ENCODE results near the gene RPA1. TPM values are rescaled to one million over a fixed set of nuclear protein-coding genes. Genes with fewer than 3 reads are reported as not detected.

The RPA1 gene
- total RNA-seq = 12.9 and 21.6 TPM in 2 replicates

DNA sequence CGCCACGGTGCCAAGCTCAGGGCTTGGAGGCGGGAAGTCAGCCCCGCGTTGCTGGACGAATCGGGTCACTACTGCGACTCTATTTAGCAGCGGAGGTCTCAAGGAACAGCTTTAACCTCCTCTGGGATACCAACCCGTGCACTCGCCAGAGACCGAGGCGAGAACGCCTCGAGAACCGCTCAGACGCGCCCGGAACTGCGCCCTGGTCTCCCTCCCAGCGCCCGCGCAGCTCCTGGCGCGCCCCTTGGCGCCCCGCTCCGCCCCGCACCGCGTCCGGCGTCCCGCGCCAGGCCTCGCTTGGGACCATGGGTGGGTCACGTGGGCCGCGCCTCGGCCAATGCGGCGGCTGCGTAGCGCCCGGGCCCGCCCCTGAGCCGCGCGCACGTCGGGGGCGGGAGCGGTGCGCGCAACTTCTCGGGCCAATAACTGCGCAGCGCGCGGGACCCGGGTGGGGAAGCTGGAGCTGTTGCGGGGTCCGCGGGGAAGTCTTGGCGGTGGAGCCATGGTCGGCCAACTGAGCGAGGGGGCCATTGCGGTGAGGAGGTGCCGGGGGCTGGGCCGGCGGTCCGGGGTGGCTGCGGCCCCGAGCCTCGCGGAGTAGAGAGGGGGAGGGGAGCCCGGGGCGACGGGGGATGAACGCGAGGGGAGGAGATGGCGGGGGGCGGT is at the start of gene RPA1, which contains the start of gene SMYD4:
Gene RPA1 (plus strand): TSS at position 414 of the 666 bp plus-strand sequence. CDS start 89 bp downstream, at position 503.
Gene SMYD4 (minus strand): TSS at position 311 of the 666 bp plus-strand sequence. CDS start 1,908 bp downstream, outside the sequence.

Other genes with a start within 250 kb of the RPA1 start
- 5.6 and 19.7 TPM in 2 replicates for gene SLC43A2, start 201.2 kb upstream of the RPA1 start, total RNA-seq
- gene SCARF1, start 184.3 kb upstream of the RPA1 start, total RNA-seq = 0.14 and 0.44 TPM in 2 replicates
- 6.4 and 7.0 TPM in 2 replicates for gene RILP, start 180.1 kb upstream of the RPA1 start, total RNA-seq
- 131 and 172 TPM in 2 replicates for gene PRPF8, start 145.1 kb upstream of the RPA1 start, total RNA-seq
- 1.0 and 5.3 TPM in 2 replicates for gene TLCD2, start 119.6 kb upstream of the RPA1 start, total RNA-seq
- 40.7 and 58.0 TPM in 2 replicates for gene WDR81, start 105.3 kb upstream of the RPA1 start, total RNA-seq
- gene SERPINF2, start 87.1 kb upstream of the RPA1 start, total RNA-seq = 0.14 and 0.22 TPM in 2 replicates
- gene SERPINF1, start 67.9 kb upstream of the RPA1 start, total RNA-seq = 83.2 and 490 TPM in 2 replicates
- 7.2 and 14.2 TPM in 2 replicates for gene SMYD4, start 103 bp upstream of the RPA1 start, total RNA-seq
- 0.14 TPM in 1 of 2 replicates, not detected in the other for gene RTN4RL1, start 195.3 kb downstream of the RPA1 start, total RNA-seq
- gene DPH1, start 200.1 kb downstream of the RPA1 start, total RNA-seq = 40.2 and 46.0 TPM in 2 replicates
- 49.7 and 98.8 TPM in 2 replicates for gene OVCA2, start 212.0 kb downstream of the RPA1 start, total RNA-seq
- gene HIC1, start 225.1 kb downstream of the RPA1 start, total RNA-seq = 9.4 and 148 TPM in 2 replicates

Measured in placental pericyte (primary cell).